ENCODE measurements around the gene ZNF331. TPM values are rescaled to one million over a fixed set of nuclear protein-coding genes. Genes with fewer than 3 reads are reported as not detected.

ZNF331 gene
- total RNA-seq, 1 experiment from 2014 or later = 25.0 TPM

DNA sequence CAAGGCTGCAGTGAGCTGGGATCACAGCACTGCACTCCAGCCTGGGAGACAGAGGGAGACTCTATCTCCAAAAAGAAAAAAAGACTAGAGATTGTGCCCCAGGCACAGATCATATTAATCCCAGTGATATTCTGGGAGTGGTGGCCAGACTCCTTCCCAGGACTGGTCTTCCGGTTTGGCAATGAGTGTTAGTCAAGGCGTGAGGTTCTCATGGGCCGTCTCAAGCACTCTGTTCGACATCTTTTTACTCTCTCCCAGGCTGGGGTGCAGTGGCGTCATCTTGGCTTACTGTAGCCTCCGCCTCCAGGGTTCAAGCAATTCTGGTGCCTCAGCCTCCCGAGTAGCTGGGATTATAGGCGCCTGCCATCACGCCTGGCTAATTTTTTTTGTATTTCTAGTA, 88.5 kb downstream of the ZNF331 start:
- in situ Hi-C loops (cut with HindIII; ENCODE audit: low pct_unique_long_range_greater_than_20kb, low sequenced_read_pairs) = no loop called here
- intact Hi-C loops (cut with micrococcal nuclease; ENCODE audit: unreplicated experiment) = no loop called here
- Histone ChIP-seq H3K27me3 (ENCODE audit: control insufficient read depth, insufficient read depth, low read length) (no peaks in the 10 kb centered on the region), H3K4me3 (ENCODE audit: low read depth in 2 of 2, low read length in 2 of 2) (no peak overlapping the region), H3K36me3 (ENCODE audit: control insufficient read depth, insufficient read depth, low read length) (no peaks in the 10 kb centered on the region), H3K4me1 (ENCODE audit: control insufficient read depth, insufficient read depth, low read length) (0 out of 2 replicates have a peak, but pooled peaks cover 5% of the 10 kb centered on the region), H3K27ac (ENCODE audit: low read length) (no peak overlapping the region), H3K9me3 (ENCODE audit: control insufficient read depth, insufficient read depth, low read depth, low read length) (no peaks in the 10 kb centered on the region)
- CTCF ChIA-PET = interaction anchor here (0.6 to 0.8 kb wide), 2 partner anchors 58 to 220 kb away, joined by 3 to 5 read pairs; no protein-coding TSS in a partner anchor
- DNase-seq (ENCODE audit: low read depth, low spot score) = no peak
- no peak for ATAC-seq
- TF ChIP-seq, protein P1, sequence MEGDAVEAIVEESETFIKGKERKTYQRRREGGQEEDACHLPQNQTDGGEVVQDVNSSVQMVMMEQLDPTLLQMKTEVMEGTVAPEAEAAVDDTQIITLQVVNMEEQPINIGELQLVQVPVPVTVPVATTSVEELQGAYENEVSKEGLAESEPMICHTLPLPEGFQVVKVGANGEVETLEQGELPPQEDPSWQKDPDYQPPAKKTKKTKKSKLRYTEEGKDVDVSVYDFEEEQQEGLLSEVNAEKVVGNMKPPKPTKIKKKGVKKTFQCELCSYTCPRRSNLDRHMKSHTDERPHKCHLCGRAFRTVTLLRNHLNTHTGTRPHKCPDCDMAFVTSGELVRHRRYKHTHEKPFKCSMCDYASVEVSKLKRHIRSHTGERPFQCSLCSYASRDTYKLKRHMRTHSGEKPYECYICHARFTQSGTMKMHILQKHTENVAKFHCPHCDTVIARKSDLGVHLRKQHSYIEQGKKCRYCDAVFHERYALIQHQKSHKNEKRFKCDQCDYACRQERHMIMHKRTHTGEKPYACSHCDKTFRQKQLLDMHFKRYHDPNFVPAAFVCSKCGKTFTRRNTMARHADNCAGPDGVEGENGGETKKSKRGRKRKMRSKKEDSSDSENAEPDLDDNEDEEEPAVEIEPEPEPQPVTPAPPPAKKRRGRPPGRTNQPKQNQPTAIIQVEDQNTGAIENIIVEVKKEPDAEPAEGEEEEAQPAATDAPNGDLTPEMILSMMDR (IDR thresholded peaks at IDR 0.05) = no peak
- TF ChIP-seq, protein P2, sequence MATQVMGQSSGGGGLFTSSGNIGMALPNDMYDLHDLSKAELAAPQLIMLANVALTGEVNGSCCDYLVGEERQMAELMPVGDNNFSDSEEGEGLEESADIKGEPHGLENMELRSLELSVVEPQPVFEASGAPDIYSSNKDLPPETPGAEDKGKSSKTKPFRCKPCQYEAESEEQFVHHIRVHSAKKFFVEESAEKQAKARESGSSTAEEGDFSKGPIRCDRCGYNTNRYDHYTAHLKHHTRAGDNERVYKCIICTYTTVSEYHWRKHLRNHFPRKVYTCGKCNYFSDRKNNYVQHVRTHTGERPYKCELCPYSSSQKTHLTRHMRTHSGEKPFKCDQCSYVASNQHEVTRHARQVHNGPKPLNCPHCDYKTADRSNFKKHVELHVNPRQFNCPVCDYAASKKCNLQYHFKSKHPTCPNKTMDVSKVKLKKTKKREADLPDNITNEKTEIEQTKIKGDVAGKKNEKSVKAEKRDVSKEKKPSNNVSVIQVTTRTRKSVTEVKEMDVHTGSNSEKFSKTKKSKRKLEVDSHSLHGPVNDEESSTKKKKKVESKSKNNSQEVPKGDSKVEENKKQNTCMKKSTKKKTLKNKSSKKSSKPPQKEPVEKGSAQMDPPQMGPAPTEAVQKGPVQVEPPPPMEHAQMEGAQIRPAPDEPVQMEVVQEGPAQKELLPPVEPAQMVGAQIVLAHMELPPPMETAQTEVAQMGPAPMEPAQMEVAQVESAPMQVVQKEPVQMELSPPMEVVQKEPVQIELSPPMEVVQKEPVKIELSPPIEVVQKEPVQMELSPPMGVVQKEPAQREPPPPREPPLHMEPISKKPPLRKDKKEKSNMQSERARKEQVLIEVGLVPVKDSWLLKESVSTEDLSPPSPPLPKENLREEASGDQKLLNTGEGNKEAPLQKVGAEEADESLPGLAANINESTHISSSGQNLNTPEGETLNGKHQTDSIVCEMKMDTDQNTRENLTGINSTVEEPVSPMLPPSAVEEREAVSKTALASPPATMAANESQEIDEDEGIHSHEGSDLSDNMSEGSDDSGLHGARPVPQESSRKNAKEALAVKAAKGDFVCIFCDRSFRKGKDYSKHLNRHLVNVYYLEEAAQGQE (IDR thresholded peaks at IDR 0.05; ENCODE audit: insufficient read depth in 1 of 2, low read depth in 2 of 2, low read length in 1 of 2) = no peak
- no TSS peak for BruUV-seq (replicated peaks)
- POLR2A ChIA-PET = interaction anchor here (0.7 kb wide), 1 partner anchor 445 kb away, joined by 3 read pairs; no protein-coding TSS in a partner anchor

DNA sequence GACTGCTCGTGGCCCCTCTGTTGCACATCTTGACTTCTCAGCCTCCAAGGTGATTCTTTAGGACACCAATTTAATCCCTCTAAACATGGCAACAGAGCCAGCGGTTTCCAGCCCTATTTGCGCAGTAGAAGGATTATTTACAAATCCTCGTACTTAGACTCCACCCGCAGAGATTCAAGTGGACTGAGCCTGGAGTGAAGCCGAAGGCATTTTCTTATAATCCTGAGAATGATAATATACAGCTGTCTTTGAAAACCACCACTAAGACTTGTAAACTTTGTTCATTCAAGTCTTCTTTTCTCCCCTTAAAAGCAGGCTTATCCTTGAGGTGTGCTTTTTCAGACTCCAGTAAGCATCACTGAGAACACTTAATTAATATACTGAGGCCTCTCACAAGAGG, 89.0 kb downstream of the ZNF331 start:
- ATAC-seq (no peak), DNase-seq (ENCODE audit: low read depth, low spot score) (no peak)
- Histone ChIP-seq H3K4me1 (ENCODE audit: control insufficient read depth, insufficient read depth, low read length) (0 out of 2 replicates have a peak, but pooled peaks cover under 1% of the 10 kb centered on the region), H3K27ac (ENCODE audit: low read length) (no peak overlapping the region), H3K9me3 (ENCODE audit: control insufficient read depth, insufficient read depth, low read depth, low read length) (no peaks in the 10 kb centered on the region), H3K27me3 (ENCODE audit: control insufficient read depth, insufficient read depth, low read length) (no peaks in the 10 kb centered on the region), H3K4me3 (ENCODE audit: low read depth in 2 of 2, low read length in 2 of 2) (no peak overlapping the region), H3K36me3 (ENCODE audit: control insufficient read depth, insufficient read depth, low read length) (no peaks in the 10 kb centered on the region)
- BruUV-seq (replicated peaks) = no TSS peak
- CTCF ChIA-PET = interaction anchor here (0.6 to 0.8 kb wide), 2 partner anchors 58 to 219 kb away, joined by 3 to 5 read pairs; no protein-coding TSS in a partner anchor
- TF ChIP-seq, protein P2 (IDR thresholded peaks at IDR 0.05; ENCODE audit: insufficient read depth in 1 of 2, low read depth in 2 of 2, low read length in 1 of 2) = no peak
- POLR2A ChIA-PET = interaction anchor here (0.7 kb wide), 1 partner anchor 444 kb away, joined by 3 read pairs; no protein-coding TSS in a partner anchor
- in situ Hi-C loops (cut with HindIII; ENCODE audit: low pct_unique_long_range_greater_than_20kb, low sequenced_read_pairs) (no loop called here), intact Hi-C loops (cut with micrococcal nuclease; ENCODE audit: unreplicated experiment) (no loop called here)

Other genes with a start within 250 kb of the ZNF331 start
- gene ZNF845, start 204.4 kb upstream of the ZNF331 start, total RNA-seq (2021; ENCODE audit: unreplicated experiment) = 12.3 TPM
- gene ZNF525, start 172.4 kb upstream of the ZNF331 start, total RNA-seq (2021; ENCODE audit: unreplicated experiment) = 23.4 TPM
- 15.3 TPM for gene ZNF765, start 143.0 kb upstream of the ZNF331 start, total RNA-seq (2021; ENCODE audit: unreplicated experiment)
- 21.8 TPM for gene ZNF761, start 106.2 kb upstream of the ZNF331 start, total RNA-seq (2021; ENCODE audit: unreplicated experiment)
- 9.6 TPM for gene ZNF813, start 70.4 kb upstream of the ZNF331 start, total RNA-seq (2021; ENCODE audit: unreplicated experiment)
- gene DPRX, start 93.9 kb downstream of the ZNF331 start, total RNA-seq (2021; ENCODE audit: unreplicated experiment) = not detected

All from Panc1 (cell line).